Activated naive CD4-positive, alpha-beta T cell treated with anti-CD3 and anti-CD28 coated beads, Interleukin-2, amount 10 ng/mL, durations not matched to agents 7 days and 5 days (primary cell): ENCODE measurements around the gene SWAP70.

Experiments
- CTCF ChIA-PET: fragments of 350-600 bp; sonication (Branson Sonifier 250); formaldehyde crosslinking; loops from one replicate; lab custom pipeline; 2021; ENCODE audit warnings: antibody characterized with exemption; lab: Charles Lee
- DNase-seq: peaks from one replicate; pipeline ENCODE4 v3.0.0-alpha.2; 2020
- H3K27ac Mint-ChIP-seq: one replicate; pipeline ENCODE4 v1.8.0; 2021; ENCODE audit warnings: mild to moderate bottlenecking, moderate library complexity, mixed read lengths
- H3K27me3 Mint-ChIP-seq: one replicate; pipeline ENCODE4 v1.8.0; 2021; ENCODE audit warnings: mild to moderate bottlenecking, mixed read lengths
- H3K36me3 Mint-ChIP-seq: one replicate; pipeline ENCODE4 v1.8.0; 2021; ENCODE audit warnings: mixed read lengths
- H3K4me1 Mint-ChIP-seq: one replicate; pipeline ENCODE4 v1.8.0; 2021; ENCODE audit warnings: mixed read lengths
- H3K4me3 Mint-ChIP-seq: one replicate; pipeline ENCODE4 v1.8.0; 2021; ENCODE audit warnings: mild to moderate bottlenecking, moderate library complexity, mixed read lengths
- H3K9me3 Mint-ChIP-seq: one replicate; pipeline ENCODE4 v1.8.0; 2021; ENCODE audit warnings: mixed read lengths

The SWAP70 gene

DNA sequence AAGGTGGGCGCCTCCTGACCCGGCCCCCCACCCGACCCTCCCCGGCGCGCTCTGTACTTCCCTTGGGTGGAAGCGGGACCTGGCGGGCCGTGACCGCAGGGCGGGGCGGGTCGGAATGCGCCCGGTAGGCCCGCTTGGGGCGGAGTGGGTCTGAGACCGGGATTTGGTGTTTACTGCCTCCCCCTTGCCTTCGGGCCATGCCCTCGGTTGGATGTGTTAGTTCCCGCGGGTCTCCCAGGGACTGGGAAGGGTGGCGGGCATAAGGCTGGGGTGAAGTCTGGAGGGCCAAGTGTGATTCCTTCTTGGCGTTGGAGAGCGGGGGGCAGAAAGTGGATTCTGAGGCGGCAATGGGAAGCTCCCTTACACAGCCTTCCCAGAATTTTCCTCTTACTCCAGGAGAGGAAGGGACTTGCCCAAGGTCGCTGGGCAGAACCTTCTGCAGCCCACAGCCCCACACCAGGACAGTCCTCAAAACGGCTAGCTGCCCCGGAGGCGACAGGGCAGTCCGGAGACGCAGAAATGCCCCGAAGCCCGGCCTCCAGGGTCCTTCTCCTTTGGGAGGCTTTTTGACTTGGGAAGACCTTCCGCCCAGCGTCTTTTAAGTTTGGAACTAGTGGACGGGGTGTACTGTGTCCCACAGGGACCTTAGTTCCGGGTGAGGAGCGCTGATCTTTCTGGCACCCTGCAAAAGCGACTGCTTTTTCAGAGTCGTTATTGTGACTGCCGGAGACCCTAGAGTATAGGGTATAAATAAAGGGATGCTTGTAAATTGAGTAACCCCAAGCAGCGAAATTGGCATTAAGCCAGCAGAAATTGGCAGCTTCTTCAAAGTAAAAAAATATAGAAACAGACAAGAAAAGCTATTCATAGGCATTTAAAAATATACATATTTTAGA lies 647 bp downstream of the SWAP70 start:
- Mint-ChIP-seq H3K4me1 (peaks cover 22% of the 10 kb centered on the region), H3K9me3 (peaks cover 14% of the 10 kb centered on the region), H3K4me3 (peak overlapping the region; percentile 82), H3K36me3 (peaks cover 12% of the 10 kb centered on the region), H3K27ac (no peak overlapping the region), H3K27me3 (peaks cover 52% of the 10 kb centered on the region)
- DNase-seq: no peak
- CTCF ChIA-PET: interaction anchor here (0.8 to 1.5 kb wide), 2 partner anchors 84 to 85 kb away, joined by 3 to 5 read pairs; no protein-coding TSS in a partner anchor

DNA sequence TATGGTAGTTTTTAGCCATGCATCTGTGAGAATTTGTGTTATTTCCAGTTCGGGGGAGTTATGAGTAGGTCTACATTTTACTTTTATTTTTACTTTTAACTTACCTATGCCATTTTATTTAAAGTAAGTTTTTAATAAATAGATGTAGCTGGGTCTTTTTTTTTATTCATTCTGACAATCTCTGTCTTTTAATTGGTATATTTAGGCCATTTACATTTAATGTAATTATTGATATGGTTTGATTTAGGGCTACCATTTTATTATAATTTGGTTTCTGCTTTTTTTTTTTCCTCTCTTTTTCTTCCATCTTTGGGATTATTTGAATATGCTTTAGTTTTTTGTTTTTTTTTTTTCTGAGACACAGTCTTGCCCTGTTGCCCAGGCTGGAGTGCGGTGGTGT lies 1.9 kb downstream of the SWAP70 start:
- Mint-ChIP-seq H3K27me3 (peaks cover 51% of the 10 kb centered on the region), H3K27ac (no peak overlapping the region), H3K4me1 (peaks cover 22% of the 10 kb centered on the region), H3K9me3 (peaks cover 14% of the 10 kb centered on the region), H3K36me3 (peaks cover 12% of the 10 kb centered on the region), H3K4me3 (no peak overlapping the region)
- no peak for DNase-seq
- CTCF ChIA-PET: no interaction called here

DNA sequence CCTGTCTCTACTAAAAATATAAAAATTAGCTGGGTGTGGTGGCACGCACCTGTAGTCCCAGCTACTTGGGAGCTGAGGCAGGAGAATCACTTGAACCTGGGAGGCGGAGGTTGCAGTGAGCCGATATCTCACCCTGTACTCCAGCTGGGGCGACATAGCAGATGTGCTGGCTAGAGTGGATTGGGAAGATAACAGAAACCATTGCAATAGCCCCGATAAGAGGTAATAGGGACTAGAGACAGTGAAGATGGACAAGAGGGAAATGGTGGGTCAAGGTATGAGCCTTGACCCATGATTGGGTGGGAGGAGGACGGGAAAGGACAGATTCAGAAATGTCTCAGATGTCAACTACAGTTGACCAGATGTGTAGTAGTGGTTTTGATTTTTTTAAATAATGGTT lies 6.1 kb downstream of the SWAP70 start:
- CTCF ChIA-PET: no interaction called here

DNA sequence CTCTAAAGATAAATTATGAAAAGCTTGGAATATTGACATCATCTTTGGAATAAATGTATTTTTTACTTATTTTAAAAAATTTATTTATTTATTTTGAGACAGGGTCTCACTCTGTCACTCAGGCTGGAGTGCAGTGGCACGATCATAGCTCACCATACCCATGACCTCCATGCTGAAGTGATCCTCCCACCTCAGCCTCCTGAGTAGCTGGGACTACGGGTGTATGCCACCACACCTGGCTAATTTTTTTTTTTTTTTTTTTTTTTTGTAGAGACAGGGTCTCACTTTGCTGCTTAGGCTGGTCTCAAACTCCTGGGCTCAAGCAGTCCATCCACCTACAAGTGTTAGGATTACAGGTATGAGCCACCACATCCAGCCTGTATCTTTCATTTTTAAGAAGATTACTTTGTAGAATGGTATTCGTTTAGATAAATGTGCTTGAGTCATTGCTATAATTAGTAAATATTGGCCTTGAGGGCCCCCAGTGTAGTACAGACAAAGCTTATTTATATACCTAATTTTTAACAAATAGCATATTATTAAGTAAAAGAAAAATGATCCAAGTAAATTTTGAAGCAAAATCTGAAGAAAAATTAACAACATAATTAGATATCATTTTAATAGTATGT lies 8.5 kb downstream of the SWAP70 start:
- Mint-ChIP-seq H3K27me3 (peaks cover 7% of the 10 kb centered on the region), H3K36me3 (no peaks in the 10 kb centered on the region), H3K9me3 (no peaks in the 10 kb centered on the region), H3K4me3 (no peak overlapping the region), H3K4me1 (no peaks in the 10 kb centered on the region), H3K27ac (no peak overlapping the region)
- DNase-seq: peak; percentile 24
- CTCF ChIA-PET: no interaction called here

More for the DNA sequence above, 6.1 kb downstream of the SWAP70 start:
- Mint-ChIP-seq H3K27ac (no peak overlapping the region), H3K4me1 (peaks cover 5% of the 10 kb centered on the region), H3K27me3 (peaks cover 9% of the 10 kb centered on the region), H3K4me3 (no peak overlapping the region), H3K9me3 (peaks cover 14% of the 10 kb centered on the region), H3K36me3 (peaks cover 11% of the 10 kb centered on the region)
- DNase-seq: no peak

DNA sequence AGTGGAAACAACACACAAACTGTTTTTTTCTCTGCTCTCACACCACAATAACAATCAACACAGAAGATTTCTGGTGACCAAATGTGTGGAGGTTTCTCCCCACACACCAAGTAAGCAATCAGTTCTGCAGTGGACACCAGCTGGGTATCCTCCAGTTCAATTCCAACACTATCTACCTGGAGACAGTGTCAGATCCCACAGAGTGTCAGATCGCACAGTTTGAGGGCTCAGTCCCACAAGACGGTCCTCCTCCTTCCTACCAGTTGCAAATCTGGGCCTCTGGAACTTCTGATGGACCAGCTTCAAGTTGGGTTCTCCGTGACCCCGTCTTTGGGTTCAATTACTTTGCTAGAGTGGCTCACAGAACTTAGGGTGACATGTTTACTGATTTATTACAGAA lies 9.0 kb downstream of the SWAP70 start:
- Mint-ChIP-seq H3K36me3 (no peaks in the 10 kb centered on the region), H3K27ac (no peak overlapping the region), H3K4me1 (no peaks in the 10 kb centered on the region), H3K27me3 (peaks cover 7% of the 10 kb centered on the region), H3K4me3 (no peak overlapping the region), H3K9me3 (no peaks in the 10 kb centered on the region)
- CTCF ChIA-PET: interaction anchor here (1.3 kb wide), 1 partner anchor 75 kb away, joined by 3 read pairs; no protein-coding TSS in a partner anchor
- no peak for DNase-seq

DNA sequence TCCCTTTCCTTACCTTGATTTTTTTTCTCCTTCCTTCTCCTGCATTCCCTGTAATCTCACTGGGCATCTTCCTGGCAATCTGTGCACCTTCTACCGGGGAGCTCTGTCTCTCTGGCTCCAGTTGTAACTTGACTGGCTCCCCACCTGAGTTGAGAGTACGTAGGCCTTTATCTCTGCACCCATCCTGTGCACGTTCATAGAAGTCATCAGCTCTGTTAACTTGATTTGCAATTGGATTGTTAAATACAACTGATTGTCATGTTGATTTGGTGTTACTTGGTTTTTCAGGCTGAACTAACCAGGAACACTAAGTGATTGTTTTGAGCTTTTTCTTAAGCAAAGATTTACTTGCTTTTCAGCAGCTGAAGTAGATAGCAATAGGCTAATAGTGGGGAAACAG lies 11.8 kb downstream of the SWAP70 start:
- DNase-seq: no peak
- Mint-ChIP-seq H3K9me3 (no peaks in the 10 kb centered on the region), H3K4me1 (no peaks in the 10 kb centered on the region), H3K27ac (no peak overlapping the region), H3K4me3 (no peak overlapping the region), H3K36me3 (no peaks in the 10 kb centered on the region), H3K27me3 (no peaks in the 10 kb centered on the region)
- CTCF ChIA-PET: interaction anchor here (0.6 to 1.8 kb wide), 3 partner anchors 72 to 1571 kb away, joined by 3 to 8 read pairs (median 5); no protein-coding TSS in a partner anchor

DNA sequence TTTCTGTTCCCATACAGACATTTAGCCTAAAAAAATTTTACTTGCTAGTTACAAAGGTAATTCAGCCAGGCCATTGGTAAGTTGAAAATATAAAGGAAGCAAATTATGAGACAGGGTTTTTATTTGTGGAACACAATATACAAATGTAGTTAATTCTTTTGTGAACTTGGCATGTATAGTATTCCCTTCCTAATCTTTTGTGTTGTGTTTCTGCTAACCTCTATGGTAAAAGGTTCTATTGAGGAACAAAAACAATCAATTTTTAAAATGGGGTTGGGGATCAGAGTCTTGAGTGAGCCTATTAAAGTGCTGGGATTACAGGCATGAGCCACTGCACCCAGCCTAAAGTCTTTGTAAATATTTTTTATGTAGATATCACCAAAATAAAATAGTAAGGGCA lies 14.1 kb downstream of the SWAP70 start:
- no peak for DNase-seq
- Mint-ChIP-seq H3K27me3 (peaks cover 3% of the 10 kb centered on the region), H3K4me3 (no peak overlapping the region), H3K4me1 (no peaks in the 10 kb centered on the region), H3K9me3 (no peaks in the 10 kb centered on the region), H3K27ac (no peak overlapping the region), H3K36me3 (no peaks in the 10 kb centered on the region)
- CTCF ChIA-PET: no interaction called here

DNA sequence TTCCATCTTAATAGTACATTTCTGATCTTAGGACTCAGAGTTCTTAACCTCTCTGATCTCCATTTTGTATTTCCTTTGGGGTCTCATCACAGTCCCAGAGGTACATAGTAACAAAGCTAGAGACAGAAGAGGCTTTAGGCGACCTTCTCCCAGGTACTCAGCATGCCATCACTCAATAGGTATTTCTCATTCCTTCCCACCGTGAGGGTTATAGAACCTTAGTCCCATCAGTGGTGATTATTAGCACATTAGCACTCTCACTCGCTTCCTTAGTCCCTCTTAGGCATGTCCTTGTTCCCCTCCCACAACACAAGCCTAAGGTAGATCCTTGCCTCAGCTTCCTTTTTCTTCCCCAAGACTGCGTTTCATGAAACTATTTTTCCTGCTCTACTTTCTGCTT lies 14.7 kb downstream of the SWAP70 start:
- Mint-ChIP-seq H3K27me3 (peaks cover 9% of the 10 kb centered on the region), H3K9me3 (no peaks in the 10 kb centered on the region), H3K36me3 (no peaks in the 10 kb centered on the region), H3K4me3 (no peak overlapping the region), H3K27ac (no peak overlapping the region), H3K4me1 (no peaks in the 10 kb centered on the region)
- no peak for DNase-seq
- CTCF ChIA-PET: no interaction called here

DNA sequence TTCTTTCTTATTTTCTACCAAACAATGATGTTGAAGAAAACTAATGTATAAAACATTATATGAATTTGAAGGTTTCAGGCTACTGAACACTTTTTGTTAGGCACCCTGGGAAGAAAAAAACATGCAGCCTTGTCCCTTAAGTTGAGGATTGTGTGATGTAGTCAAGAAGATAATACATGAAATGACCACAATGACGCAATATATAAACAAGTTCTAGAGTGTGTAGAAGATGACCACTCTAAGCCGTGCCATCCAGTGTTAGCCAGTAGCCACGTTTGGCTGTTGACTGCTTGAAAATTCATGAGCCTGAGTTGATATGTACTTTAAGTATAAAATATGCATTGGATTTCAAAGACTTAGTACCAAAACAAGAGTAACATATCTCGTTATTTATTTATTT lies 16.2 kb downstream of the SWAP70 start:
- no peak overlapping the region for H3K27ac Mint-ChIP-seq
- CTCF ChIA-PET: no interaction called here

DNA sequence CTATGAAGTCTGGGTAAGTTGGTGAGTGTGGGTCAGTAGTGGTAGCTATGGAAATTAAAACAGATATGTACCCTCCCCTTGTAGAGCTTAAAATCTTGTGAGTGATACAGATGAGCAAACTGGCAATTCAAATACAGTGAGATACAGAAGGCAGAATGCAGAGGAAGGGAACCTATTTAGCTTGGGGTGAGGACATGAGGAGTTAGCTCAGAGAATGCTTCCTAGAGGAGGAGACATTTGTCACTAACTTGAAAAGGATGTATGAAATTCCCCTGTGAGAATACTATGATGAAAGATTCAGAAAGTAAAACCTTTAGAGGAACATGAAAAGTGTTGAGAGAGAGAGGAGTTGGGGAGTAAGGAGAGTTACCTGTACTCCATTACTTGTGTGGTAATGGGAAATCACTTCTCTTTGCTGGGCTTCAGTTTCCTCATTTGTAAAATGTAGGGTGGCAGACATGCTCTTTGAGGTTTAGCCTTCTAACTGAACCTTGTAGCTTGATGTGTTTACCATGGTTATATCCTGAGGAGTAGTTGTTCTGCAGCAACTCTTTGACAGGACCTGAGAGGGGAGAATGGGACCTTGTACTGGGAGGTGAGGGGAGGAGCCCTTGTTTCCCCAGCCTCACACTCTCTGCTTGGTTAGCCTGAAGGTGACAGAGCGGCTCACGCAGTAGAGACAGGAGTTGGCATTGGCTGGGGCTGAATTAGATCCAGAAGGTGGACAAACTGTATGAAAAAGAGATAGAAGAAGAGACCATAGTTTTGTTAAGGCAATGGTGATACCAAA lies 17.9 kb downstream of the SWAP70 start:
- DNase-seq: no peak
- Mint-ChIP-seq H3K27ac (no peak overlapping the region), H3K4me3 (no peak overlapping the region), H3K36me3 (no peaks in the 10 kb centered on the region), H3K4me1 (no peaks in the 10 kb centered on the region), H3K27me3 (peaks cover 9% of the 10 kb centered on the region), H3K9me3 (no peaks in the 10 kb centered on the region)
- CTCF ChIA-PET: interaction anchor here (1.4 kb wide), 1 partner anchor 66 kb away, joined by 4 read pairs; no protein-coding TSS in a partner anchor

More for the DNA sequence above, 16.2 kb downstream of the SWAP70 start:
- no peaks in the 10 kb centered on the region for H3K36me3 Mint-ChIP-seq
- no peaks in the 10 kb centered on the region for H3K4me1 Mint-ChIP-seq
- H3K4me3 Mint-ChIP-seq: no peak overlapping the region
- DNase-seq: no peak
- H3K9me3 Mint-ChIP-seq: no peaks in the 10 kb centered on the region
- H3K27me3 Mint-ChIP-seq: peaks cover 9% of the 10 kb centered on the region

DNA sequence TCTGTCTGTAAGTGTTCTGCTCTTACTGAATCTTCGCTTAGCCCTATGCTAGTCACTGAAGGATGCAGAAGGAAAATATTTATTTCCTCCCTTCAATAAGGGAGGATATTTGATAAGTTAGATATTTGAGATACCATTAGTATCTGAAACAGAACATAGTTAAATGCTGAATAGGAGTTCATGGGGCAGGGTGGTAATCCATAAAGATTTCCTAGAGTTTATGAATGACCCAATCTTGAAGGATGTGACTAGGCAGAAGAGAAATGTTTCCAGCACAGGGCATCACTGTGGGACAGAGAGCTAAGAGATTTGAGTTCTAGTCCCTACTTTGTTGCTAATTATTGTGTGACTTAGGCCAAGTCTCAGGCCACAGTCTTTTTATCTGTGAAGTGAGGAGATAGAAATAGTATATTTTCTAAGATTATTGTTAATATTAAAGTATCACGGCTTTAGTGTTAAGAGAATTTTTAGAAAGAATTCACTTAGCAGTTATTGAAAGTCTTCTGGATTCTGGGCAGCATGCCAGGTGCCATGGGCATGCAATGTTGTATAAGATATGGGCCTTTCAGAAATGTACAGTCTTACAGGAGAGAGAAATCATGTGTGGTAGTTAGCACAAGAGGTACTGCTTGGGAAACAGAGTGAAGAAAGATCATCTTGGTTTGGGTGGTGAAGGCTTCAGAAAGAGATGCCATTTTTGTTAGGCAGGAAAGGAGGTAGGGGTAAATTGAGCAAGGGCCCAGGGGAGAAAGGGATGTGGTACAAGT lies 24.0 kb downstream of the SWAP70 start:
- no peak for DNase-seq
- CTCF ChIA-PET: interaction anchor here (0.5 to 2.0 kb wide), 3 partner anchors 63 to 181 kb away, joined by 3 to 4 read pairs (median 4); no protein-coding TSS in a partner anchor
- Mint-ChIP-seq H3K27me3 (peaks cover 7% of the 10 kb centered on the region), H3K9me3 (no peaks in the 10 kb centered on the region), H3K4me1 (no peaks in the 10 kb centered on the region), H3K27ac (no peak overlapping the region), H3K4me3 (no peak overlapping the region), H3K36me3 (no peaks in the 10 kb centered on the region)

DNA sequence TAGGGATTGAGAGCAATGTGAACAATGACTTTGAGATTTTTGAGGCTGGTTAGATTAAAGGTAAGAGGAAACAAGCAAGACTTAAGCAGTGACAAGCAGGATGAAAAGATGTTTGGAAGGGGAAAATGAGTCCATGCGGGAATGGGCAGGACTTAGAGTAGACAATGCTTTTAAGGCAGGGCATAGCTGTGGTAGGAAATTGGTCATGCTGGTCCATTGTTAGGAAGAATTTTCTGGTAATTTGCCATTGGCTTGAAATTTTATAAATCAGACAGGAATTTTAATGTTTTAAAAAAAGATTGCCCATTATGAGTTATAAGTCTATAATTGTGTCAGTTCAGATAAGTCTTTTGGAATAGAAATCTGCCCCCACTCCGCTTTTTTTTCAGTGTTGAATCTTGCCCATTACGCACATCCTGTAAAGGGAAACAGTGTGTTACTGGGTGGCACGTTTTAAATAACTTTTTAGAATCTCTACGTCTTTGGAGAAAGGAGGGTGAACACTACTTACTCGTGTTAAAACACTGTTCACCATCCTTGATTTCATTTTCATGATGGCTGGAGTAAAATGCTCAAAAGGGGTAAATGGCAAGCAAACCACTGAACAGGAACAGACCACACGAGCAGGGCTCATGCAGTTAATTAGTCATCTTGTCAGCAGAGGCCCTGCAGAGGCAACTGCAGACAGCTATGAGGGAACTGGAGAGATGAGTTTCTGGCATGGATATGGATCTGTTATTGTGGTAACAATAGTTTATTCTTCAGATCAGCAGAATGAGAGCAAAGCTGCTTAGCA lies 25.0 kb downstream of the SWAP70 start:
- CTCF ChIA-PET: interaction anchor here (0.6 to 2.0 kb wide), 3 partner anchors 62 to 182 kb away, joined by 3 to 4 read pairs (median 4); no protein-coding TSS in a partner anchor
- Mint-ChIP-seq H3K27ac (no peak overlapping the region), H3K36me3 (no peaks in the 10 kb centered on the region), H3K9me3 (no peaks in the 10 kb centered on the region), H3K4me1 (no peaks in the 10 kb centered on the region), H3K4me3 (no peak overlapping the region), H3K27me3 (no peaks in the 10 kb centered on the region)
- no peak for DNase-seq

DNA sequence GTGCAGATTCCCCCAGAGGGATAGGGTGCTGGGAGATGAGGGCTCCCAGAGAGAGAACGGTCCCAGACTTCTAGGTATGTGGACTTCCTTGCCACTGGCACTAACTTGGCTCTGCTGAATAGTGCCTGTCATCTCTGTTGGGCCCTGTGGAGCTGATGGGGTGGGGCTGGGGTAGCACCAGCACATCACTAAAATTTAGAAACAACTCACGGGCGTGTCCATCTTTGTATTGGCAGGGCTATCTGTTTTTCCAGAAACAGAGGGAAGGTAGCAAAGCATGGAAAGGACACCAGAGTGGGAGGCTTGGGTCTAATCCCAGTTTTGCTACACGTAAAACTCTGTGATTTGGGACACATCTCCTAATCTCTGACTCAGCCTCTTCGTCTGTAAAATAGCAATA lies 25.8 kb downstream of the SWAP70 start:
- Mint-ChIP-seq H3K36me3 (peaks cover 6% of the 10 kb centered on the region), H3K4me1 (no peaks in the 10 kb centered on the region), H3K27me3 (no peaks in the 10 kb centered on the region), H3K9me3 (no peaks in the 10 kb centered on the region), H3K4me3 (no peak overlapping the region), H3K27ac (no peak overlapping the region)
- CTCF ChIA-PET: interaction anchor here (2.0 kb wide), 1 partner anchor 61 kb away, joined by 4 read pairs; no protein-coding TSS in a partner anchor
- DNase-seq: no peak
